ENCODE results near the gene IFIT2.
"Not testable (repeated sequence)": the region's sequence is repeated elsewhere in the genome, so short reads cannot be mapped to it uniquely, and the experiment has no call there.

Gene IFIT2

DNA sequence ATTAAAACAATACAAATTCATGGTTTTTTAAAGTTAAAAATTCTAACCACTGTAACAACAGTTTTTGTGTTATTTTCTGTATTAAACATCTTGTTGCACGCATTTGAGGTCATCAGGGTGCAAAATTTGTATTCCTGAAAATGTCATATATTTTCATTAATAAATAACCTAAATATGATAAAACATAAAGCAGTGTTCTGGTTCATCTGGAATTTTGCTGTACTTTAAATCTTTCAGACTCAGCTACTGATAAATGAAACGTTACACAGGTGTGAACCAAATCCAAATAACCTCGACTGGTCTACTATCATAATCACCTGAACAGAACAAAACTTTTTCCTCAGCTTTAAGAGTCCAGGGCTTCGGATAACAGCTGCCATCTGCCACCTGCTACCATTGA is 6.9 kb downstream of the IFIT2 start:
- DNase-seq, result no peak

DNA sequence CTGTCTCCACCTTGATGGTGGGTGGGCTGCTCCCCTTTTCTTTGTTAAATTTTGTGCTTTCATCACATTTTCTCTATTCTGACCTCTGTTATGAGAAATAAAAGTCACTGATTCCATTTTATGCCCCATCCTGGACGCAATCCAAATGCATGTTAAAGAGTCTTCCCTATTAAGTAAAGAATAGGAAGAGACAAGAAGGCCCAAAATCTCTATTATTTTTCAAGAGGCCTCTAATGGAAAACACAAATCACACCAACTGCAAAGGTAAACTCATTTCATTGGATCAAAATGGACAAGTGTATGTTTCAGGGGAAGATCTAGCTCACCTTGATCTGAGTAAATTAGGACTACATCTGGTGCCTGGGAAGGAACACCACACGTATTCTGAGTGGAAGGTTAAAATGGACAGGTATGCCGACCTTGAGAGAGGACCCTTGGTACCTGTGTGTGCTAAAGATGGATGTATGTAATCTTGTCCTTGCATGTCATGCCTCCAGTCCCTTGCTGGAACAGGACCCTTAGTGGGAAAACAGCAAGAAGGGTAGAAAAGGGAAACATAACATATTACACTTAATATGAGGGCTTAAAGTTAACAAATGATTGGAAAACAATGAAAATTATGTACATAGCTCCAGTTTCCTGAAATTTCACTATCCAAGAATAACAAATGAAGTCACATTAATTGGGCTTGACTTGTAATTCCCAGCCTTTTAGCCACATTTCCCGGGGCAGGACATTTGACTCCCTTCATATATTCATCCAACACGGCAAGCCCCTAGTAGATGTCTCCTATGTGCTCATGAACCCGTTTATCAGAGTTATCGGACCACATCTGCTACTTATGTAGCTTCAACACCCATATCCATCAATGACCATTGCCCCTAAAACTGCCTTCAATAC is 7.6 kb downstream of the IFIT2 start:
- DNase-seq, result no peak

DNA sequence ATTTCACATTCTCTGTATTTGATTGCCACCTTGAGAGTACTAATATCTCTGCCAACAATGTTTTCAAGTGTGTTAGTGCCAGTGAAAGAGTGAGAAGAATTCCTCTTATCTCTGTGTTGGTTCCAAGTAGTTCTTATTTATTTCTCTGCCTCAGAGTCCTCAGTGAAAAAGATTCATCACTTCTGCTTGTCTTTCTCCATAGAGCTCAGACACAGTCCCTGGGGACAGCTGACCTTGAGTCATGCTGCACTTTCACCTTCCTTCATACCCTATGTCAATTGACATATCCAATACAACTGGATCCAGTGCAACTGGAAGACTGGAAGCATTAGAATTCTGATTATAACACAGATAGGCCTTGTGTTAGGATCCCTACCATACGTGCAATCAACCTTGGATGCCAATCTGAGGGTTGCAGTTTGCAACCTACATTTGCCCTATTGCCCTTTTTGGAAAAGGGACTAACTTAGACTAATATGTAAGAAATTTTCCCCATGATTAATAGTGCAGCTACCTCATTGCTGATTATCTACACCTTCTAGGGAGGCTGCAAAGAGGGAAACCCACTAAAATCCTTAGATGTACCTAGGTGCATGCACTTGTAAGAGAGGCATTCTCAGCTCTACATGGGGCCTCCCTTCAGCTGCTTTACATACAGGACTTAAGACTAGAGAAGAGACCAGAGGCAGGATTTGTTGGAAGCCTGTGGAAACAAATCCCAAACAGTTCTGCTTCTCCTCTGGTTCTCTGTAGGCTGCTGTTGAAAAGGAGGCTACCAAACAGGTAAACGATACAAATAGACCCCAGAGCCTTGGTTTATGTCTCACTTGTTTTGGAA is 8.4 kb downstream of the IFIT2 start:
- no peak for DNase-seq

DNA sequence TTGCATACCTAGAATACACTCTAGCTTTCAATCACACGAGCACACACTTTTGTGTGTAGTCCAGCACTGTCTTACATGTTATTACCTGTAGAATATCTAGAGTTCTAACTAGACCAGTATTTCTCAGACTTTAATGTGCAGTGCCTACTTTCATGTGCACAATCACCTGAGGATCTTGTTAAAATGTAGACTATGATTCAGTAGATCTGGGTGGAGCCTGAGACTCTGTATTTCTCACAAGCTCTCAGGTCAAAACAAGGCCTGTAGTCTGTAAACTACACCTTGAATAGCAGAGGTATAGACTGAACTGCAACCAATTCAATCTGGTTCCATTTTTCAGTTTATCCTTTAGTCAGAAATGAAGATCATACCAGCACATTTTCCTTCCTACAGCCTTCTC is 11.1 kb downstream of the IFIT2 start:
- DNase-seq, result no peak

DNA sequence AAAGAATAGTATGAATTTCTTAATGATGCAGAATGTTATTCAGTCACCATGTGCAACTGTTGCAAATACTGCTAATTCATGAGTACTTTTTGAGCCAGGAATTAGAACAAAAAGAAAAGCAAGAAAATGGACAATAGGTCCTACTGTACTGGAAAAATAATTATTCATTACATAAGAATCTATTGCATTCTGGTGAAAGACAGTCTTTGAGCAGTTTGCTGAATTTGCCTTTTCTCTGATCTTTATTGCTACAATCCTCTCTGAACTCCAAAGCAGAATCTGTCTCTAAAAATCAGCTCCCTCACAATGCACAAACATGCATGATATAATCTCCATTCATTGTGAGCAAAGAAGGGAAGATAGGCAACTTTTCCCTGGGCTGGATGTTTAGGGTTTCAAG is 12.8 kb downstream of the IFIT2 start:
- no peak for DNase-seq

DNA sequence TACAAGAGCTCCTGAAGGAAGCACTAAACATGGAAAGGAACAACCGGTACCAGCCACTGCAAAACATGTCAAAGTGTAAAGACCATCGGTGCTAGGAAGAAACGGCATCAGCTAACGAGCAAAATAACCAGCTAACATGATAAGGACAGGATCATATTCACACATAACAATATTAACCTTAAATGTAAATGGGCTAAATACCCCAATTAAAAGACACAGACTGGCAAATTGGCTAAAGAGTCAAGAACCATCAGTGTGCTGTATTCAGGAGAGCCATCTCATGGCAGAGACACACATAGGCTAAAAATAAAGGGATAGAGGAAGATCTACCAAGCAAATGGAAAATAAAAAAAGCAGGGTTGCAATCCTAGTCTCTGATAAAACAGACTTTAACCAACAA is 16.2 kb downstream of the IFIT2 start:
- DNase-seq, result not testable (repeated sequence)

DNA sequence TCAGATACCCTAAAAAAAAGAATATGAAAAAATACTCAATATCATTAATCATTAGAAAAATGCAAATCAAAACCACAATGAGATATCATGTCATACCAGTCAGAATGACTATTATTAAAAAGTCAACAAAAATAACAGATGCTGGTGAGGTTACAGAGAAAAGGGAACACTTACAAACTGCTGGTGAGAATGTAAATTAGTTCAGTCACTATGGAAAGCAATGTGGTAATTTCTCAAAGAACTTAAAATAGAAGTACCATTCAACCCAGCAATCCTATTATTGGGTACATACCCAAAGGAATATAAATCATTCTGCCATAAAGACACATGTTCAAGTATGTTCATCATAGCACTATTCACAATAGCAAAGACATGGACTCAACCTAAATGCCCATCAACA is 23.2 kb downstream of the IFIT2 start:
- DNase-seq, result not testable (repeated sequence)

DNA sequence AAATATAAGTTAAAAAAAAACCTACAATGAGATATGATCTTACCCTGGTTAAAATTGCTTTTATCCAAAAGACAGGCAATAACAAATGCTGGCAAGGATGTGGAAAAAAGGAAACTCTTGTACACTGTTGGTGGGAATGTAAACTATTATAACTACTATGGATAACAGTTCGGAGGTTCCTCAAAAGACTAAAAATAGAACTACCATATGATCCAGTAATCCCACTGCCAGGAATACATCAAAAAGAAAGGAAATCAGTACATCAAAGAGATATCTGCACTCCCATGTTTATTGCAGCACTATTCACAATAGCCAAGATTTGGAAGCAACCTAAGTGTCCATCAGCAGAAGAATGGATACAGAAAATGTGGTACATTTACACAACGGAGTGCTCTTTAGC is 24.0 kb downstream of the IFIT2 start:
- DNase-seq, result not testable (repeated sequence)

- peak; percentile 81 for DNase-seq
These were observed 26.1 kb downstream of the IFIT2 start, which contains the start of gene IFIT3 for GRCh38 chr10:89327803-89328441. Gene IFIT3 (plus strand): TSS chr10:89327997. CDS start chr10:89328074, 77 bp downstream.

DNA sequence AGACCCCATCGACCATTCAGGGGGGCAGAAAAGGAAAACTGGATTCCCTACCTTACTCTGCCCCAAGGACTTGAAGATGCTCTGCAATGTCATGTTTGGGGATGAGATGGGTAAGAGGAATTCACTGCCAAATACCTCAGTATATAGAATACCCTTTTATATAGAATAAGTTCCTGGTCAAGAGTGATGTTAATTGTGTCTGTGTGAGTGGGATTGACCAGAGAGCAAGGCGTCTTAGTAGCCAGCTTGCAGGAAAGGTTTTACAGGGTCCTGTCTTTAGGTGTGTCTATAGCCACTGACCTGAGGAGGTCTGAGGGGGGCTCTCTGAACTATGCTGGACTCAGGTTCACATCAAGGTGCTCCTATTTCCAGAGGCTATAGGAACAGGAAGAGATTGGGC is 27.3 kb downstream of the IFIT2 start:
- DNase-seq, result no peak

DNA sequence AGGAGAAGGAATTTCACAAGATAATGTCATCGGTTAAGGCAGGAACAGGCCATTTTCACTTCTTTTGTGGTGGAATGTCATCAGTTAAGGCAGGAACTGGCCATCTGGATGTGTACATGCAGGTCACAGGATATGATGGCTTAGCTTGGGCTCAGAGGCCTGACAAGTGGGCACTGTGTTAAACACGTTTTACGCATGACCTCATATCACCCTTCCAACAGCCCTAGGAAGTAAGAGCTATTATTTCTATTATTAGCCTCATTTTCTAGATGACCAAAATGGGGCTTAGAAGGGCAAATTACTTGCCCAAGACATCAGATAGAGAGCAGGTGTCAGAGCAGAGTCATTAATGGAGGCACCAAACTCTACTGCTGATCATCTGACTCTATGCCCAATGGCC is 28.2 kb downstream of the IFIT2 start:
- DNase-seq, result not testable (repeated sequence)

- DNase-seq, result no peak
These were observed 28.8 kb downstream of the IFIT2 start for GRCh38 chr10:89330537-89331212.

GRCh38 chr10:89331487-89332122 is 29.8 kb downstream of the IFIT2 start:
- not testable (repeated sequence) for DNase-seq

DNA sequence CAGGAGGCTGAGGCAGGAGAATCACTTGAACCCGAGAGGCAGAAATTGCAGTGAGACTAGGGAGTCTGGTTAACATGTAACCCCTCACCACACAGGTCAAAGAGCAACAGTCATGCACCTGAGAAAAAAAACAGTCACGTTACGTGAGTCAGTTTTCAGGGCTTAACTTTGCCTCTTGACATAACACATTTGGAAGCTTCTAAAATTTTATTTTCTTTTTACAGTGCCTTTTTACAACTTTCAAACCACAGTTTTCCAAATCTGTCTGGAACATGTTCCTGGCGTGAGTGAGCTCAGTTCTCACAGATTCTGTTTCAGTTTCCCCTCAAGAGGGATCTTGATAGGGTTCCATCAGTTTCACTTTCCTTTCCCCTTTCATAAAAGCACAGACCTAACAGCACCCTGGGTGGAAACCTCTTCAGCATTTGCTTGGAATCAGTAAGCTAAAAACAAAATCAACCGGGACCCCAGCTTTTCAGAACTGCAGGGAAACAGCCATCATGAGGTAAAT is 30.3 kb downstream of the IFIT2 start:
- DNase-seq, result peak; percentile 77

GRCh38 chr10:89335226-89335625 is 33.4 kb downstream of the IFIT2 start:
- DNase-seq, result no peak

DNA sequence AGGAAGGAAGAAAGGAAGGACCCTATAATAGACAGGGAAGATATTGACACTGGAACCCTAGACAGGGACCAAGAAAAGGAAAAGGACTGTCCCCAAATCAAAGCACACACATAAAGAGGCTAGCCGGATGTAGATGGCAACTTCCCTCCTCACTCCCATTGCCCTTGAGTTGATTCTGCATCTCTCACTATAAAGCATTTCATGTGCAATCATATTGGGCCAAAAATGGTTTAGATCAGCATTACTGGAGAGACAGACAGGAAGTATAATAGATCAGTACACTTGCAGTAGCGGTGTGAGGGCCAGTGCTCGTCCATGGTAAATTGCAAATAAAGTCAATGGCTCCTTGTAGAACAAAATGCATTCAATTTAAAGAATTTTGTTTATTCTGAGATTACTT is 34.4 kb downstream of the IFIT2 start:
- DNase-seq, result no peak

- DNase-seq, result no peak
These were observed 35.6 kb downstream of the IFIT2 start for GRCh38 chr10:89337484-89337883.

DNA sequence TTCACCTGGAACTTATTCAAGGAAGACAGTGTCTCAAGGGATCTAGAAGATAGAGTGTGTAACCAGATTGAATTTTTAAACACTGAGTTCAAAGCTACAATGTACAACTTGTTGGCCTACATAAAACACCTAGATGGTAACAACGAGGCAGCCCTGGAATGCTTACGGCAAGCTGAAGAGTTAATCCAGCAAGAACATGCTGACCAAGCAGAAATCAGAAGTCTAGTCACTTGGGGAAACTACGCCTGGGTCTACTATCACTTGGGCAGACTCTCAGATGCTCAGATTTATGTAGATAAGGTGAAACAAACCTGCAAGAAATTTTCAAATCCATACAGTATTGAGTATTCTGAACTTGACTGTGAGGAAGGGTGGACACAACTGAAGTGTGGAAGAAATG is 36.9 kb downstream of the IFIT2 start:
- DNase-seq, result no peak

DNA sequence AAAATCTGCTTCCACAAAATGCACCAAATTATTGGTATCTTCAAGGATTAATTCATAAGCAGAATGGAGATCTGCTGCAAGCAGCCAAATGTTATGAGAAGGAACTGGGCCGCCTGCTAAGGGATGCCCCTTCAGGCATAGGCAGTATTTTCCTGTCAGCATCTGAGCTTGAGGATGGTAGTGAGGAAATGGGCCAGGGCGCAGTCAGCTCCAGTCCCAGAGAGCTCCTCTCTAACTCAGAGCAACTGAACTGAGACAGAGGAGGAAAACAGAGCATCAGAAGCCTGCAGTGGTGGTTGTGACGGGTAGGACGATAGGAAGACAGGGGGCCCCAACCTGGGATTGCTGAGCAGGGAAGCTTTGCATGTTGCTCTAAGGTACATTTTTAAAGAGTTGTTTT is 38.0 kb downstream of the IFIT2 start:
- no peak for DNase-seq

DNA sequence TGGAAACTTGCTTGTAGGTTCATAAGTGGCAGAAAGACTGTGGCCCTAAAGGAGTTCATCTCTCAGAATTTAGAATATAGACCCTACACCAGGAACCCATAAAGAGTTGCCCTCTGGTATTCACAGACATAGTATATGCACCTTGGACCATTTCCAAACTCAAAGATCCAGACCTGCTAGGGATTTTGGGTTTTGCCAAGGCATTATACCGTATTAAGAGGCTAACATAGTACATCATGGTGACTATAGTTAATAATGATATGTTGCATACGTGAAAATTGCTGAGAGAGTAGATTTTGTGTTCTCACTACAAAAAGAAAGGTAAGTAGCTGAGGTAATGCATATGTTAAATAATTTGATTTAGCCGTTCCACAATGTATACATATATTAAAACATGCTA is 39.8 kb downstream of the IFIT2 start:
- no peak for DNase-seq

DNA sequence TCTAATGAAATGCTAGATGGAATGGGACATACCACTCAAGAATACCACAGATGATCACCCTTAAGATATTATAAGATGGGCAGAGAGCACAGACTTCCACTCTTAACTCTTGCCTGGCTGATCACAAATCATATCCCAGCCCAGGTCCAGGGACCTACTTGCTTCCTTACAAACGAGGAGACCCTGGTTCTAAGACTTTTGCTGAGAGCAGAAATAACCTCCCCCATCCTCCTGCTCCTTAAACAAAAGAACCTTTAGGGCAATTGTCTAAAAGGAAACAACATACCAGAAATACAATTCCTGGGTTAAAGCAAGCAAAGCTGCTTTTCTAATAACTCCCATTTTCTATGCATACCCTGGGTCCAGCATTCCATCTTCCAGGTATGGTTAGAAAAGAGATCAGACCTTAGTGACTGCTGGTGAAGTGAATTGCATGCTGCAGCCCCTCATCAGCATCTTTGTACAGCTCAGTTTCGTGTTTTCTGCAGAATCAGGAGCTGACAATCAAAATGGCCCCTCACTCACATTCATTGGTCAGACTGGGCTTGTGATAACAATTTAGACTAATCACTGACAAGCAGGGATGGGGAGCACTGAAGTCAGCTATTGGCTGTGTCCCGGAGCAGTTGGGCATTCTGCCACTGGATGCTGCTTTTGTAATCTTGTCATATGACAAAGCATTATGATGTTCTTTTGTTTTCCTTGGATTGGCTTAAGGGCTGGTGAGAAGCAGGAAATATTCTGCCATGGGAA is 40.5 kb downstream of the IFIT2 start:
- no peak for DNase-seq

All from hematopoietic multipotent progenitor cell treated with erythropoietin and hydrocortisone succinate and interleukin-3 and kit ligand, for 4 days (in vitro differentiated cells).